HG03103 (cell line): ENCODE results near the gene ADGRB2.

Experiments
- ATAC-seq: cut with Tn5 transposase; IDR thresholded peaks from one replicate; pipeline ENCODE4 v1.9.1; 2021; ENCODE audit warnings: low read depth; ENCODE audit not compliant: unreplicated experiment

ADGRB2 gene

DNA sequence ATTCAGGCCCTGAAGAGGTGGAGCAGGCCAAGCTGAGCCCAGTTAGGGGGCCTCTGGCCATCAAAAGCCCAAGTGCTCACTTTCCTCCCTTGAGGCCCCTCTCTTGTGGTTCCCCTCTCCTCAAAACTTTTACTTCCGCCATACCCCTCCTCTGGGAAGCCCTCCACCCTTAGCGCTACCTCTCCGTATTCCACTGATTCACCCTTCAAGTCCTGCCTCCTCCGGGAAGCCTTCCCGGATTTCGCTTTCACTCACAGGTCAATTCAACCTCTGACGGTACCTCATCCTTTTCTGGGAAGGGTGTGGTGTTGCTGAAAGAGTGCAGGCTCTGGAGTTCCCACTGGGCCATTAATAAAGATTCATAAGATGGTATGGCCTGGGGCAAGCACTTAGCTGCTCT, 32.6 kb upstream of the ADGRB2 start:
- ATAC-seq: no peak

DNA sequence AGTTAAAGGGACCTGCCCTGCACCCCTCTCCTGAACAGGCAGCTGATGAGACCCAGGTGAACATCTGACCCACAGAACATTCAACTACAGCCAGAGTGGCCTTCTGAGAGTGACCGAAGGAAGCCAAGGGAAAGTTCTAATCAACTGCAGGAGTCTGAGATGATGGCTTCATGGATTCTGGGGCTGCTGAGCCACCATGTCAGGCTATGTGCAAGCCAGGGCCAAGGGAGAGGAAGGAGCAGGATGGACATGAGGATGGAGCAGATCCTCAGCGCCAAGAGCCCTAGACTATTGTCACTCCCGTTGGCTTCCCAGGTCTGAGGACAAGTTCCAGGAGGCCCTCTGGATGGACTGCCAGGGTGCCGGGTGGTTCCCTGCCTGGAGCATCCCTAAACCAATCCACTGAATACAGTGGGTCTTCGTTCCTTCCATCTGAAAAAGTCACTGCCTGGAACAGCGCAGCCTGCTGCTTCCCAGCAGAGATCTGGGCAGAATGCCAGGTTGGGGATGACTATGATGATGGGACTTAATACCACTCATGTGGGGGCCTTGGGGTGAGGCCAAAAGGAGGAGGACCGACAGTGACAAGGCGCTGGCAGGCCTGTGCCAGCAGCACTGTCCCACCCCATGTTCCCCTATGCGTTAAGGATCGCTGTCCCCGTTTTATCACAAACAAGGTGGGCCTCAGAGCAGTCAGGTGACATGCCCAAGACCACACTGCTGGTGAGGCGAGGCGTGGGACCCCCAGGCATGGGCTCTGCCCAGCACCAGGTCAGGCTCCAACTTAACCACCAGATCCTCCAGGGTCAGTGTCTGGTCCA, 31.9 kb upstream of the ADGRB2 start:
- ATAC-seq: no peak

DNA sequence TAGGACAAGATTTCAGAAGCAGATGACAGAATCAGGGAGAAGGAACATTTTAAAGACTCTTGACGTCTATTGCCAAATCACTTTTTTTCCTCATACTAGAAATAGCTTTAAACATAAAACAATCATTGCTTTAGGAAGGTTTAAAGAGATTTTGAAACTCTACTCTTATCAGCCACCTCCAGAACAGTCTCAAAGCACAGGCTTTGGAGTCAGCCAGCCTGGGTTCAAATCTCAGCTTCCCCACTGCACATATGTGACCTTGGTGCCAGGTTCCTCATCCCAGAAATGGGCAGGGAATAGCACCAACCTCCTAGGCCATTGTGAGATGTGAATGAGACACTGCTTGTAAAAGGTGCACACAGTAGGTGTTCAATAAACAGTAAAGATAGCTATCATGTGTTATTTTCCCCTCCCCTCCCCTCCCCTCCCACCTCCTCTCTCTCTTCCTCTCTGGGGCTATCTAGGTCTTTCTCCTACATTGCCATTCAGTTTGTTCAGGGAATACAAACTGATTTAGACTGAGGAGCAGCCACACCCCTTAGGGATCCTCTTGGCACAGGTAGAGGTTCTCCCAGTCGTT, 31.0 kb upstream of the ADGRB2 start:
- ATAC-seq: no peak

DNA sequence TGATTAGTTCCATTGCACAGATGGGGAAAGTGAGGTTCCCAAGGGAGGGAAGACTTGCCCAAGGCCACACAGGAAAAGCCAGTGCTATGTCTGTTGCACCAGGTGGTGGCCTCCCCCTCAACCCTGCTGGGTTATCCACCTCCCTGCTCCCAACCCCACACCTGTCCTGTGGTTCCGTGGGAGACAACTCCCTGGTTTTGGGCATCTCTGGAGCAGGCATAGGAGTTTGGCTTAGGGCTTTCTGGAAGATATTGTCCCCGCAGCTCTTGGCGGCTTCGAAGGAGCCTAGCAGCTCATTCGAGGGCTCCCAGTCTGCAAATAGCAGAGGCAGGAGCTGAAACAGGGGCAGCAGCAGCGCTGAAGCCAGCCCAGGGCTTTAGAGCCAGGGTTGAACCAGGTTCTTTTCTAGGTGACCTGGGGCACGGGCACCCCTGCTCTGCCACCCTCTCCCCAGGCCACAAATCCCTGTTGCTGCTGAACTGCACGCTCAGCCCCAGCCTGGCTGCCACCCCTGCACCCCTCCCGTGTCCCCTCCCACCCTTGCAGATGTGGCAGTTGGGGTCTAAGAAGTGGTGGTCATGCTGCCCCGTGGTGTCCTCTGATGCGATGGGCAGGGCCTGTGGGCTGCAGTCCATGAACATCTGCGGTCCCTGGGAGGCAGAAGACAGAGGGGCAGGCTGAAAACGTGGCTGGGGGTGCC, 29.6 kb upstream of the ADGRB2 start:
- no peak for ATAC-seq

DNA sequence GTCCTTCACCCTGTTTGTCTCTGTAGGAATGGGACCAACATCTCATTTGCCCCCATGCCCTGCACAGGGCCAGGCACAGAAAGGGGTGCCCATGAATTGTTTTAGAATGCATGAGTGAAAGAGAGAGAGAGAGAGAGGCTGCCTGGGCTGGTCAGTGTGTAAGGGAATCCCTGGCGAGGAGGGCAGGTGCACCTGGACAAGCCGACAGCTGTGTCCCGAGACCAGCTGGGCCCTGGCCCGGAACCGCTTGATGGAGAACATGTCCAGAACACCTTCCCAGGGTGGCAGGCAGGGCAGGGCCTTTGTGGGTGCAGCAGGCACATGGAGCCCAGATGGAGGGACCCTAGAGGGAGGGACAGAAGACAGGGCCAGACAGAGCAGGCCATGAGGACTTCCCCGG, 28.9 kb upstream of the ADGRB2 start:
- no peak for ATAC-seq

DNA sequence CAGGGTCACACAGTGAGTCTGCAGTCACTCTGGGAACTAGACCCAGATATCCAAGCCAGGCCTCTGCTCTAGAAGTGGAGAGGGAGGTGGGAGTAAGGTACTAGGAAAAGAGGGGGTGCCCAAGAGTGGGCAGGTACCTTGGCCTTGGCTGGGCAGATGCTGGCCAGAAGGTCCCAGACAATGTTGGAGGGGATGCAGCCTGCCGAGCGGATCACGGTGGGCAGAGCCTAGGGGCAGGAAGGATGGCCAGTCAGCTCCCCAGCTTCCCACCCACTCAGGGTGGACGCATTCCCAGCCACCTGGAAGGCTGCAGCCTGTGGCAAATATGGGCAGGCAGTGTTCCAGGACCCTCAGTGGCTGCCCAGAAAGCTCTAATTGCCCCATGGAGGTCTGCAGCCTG, 28.4 kb upstream of the ADGRB2 start:
- no peak for ATAC-seq

DNA sequence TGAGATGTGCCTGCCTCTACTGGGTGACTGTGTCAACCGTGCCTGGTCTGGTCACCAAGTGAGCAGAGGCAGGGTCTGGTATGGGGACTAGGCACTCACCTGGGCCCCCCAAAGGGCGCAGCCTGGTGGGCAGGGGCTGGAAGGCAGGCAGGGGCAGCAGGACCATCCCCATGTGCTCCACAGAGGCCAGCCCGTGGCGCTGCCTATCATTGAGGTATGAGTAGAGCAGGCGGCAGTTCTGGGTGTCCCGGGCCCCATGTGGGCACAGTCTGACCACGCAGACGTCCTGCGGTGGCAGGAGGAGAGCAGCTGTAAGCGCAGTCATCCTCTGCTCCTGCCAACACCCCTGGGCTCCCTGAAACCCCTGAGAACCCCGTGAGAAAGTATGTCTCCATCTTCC, 28.0 kb upstream of the ADGRB2 start:
- ATAC-seq: no peak

DNA sequence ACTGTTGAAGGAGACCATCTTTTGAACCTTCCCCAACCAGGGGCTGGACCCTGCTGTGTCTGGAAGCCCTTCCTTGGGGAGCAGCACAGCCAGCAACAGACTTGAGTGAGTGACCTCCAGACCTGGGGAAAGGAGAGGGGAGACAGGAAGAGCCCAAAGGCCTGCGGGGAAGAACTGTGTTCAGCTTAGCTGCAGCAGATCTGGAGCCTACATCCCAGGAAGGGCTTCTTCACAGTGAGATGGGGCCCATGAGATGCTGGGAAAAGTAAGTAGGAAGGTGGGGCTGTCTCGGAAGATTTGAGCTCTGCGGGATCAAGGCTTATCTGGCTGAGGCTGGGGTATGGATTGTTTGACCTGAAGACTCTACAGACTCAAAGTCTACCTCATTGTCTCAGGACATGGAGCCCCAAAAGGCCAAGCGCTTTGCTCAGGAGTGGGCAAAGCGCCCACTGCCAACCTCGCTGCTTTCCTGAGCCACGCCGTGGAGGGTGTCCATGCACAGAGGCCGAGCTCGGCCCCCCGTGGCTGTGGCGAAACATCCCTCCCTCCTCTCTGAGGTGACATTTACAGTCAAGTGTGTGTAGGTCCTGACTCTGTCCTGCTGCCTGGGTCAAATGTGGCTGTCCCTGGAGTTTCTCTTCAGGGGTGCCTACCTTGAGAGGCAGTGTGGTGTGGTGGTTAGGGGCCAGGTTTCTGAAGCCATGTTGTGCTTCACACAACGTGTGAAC, 27.2 kb upstream of the ADGRB2 start:
- no peak for ATAC-seq

GRCh38 chr1:31790641-31791091, 26.5 kb upstream of the ADGRB2 start:
- ATAC-seq: no peak

GRCh38 chr1:31790140-31790539, 26.0 kb upstream of the ADGRB2 start:
- ATAC-seq: no peak

DNA sequence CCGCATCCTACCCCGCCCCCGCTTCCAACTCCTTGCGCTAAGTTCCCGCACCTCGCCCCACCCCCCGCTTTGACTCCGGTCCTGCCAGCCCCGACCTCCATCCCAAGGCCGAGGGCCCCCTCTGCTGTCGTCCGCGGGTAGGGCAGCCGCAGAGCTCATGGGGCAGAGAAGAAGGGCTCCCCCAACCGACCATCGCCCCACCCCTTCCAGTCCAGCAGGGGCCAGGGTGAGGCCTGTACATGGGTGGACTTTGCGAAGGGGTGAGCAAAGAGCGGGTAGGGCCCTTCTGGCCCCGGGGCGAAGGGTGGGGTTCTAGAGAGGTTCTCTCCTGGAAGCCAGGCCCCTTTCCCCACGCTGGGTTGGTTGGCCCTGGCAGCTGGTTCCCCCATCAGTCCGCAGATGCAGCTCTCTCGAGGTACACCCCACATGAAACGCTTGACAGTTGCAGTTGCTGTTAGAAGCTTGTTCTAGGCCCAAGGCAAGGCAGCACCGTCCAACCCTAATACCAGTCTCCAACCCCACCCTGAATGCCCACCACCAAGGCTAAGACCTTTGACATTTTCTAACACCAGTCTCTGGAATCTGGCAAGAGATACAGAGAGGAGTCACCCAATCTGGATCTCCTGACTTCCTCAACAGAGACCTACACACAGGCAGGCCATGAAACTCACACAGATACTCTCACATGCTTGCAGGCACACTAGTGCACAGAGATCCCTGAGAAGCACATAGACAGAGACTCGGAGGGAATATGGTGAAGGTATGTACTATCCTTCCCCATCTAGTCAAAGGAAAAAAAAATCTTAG, 25.3 kb upstream of the ADGRB2 start:
- peak; percentile 44 for ATAC-seq

DNA sequence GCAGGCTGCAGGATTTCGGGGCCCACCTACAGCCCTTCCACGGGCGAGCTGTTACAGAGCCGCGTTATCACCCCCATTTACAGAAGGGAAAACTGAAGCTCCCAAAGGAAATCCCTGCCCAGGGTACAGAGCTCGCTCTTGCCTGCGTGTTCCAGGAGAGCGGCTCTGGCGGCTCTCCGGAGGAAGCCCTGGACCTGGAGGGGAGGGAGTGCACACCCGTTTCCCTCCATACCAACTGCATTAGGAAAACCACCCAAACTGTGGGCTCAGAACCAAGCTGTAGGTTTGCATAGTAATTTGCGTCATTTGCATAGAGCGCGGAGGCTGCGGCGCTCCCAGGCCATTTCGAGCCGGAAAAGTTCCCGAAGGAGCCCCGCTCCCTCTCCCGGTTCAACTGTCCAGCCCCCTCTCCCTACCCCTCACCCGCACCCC, 24.7 kb upstream of the ADGRB2 start:
- ATAC-seq: no peak

GRCh38 chr1:31788138-31788824, 24.1 kb upstream of the ADGRB2 start:
- peak; percentile 62 for ATAC-seq

GRCh38 chr1:31787786-31788137, 23.6 kb upstream of the ADGRB2 start:
- no peak for ATAC-seq

DNA sequence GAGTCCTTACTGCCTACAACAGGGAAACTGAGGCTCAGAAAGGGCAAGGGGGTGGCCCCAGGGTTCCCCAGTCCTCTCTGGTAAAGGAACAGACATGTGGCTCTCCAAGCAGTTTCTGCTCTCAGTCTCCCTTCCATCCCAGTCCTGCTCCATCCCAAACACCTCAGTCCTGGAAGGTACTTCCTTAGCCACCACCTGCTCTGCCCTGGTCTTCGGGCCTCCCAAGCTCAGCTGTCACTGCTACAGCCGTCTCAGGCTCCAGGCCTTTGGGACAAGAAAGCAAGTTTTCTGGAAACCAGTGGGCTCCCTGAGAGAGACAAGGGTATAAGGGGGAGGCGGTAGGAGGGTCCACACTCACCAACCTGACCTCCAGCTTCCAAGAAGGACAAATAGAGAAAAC, 23.1 kb upstream of the ADGRB2 start:
- no peak for ATAC-seq

DNA sequence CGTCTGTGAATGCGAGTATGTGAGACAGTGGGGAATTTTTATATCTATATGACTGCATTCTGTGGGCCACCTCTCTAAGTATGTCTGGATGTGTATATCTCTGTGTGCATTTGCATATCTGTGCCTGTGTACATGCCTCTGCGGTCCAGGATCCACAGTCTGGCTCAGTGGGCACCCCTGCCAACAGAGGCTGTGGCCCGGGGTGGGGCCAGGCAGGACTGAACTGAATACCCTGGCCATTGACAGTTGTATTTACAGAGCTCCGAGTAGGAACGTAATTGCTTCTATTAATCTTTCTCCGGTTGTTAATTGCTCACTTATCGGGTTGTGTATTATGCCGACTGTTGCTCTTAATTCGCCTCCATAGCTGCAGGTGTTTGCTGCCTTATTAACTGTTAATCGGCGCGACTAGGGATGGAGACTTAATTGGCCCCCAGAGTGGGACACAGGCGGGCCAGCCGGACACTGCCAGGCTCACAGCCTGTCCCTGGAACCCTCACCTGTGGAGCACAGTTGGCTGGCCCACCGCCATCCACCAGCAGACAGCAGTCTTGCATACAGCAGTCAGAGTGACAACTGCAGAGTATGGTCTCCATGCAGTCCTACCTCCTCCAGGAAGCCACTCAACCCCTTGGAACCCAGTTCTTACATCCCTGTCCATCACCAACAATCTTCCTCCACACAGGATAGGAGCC, 22.4 kb upstream of the ADGRB2 start:
- no peak for ATAC-seq

DNA sequence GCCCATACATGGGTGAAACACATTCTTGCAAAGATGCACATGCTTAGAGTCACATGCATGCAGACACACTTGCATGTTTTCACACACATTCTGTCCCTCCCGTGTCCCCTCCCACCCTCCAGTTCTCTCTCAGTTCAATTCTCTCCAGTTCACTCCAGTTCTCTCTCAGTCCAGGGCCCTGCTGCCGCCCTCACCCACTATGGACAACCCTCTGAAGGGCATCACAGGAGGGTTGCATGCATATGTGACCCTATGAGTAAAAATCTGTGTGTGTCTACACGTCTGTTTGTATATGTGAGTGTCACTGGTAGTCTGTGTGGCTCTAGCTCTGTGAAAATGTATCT, 21.8 kb upstream of the ADGRB2 start:
- no peak for ATAC-seq

DNA sequence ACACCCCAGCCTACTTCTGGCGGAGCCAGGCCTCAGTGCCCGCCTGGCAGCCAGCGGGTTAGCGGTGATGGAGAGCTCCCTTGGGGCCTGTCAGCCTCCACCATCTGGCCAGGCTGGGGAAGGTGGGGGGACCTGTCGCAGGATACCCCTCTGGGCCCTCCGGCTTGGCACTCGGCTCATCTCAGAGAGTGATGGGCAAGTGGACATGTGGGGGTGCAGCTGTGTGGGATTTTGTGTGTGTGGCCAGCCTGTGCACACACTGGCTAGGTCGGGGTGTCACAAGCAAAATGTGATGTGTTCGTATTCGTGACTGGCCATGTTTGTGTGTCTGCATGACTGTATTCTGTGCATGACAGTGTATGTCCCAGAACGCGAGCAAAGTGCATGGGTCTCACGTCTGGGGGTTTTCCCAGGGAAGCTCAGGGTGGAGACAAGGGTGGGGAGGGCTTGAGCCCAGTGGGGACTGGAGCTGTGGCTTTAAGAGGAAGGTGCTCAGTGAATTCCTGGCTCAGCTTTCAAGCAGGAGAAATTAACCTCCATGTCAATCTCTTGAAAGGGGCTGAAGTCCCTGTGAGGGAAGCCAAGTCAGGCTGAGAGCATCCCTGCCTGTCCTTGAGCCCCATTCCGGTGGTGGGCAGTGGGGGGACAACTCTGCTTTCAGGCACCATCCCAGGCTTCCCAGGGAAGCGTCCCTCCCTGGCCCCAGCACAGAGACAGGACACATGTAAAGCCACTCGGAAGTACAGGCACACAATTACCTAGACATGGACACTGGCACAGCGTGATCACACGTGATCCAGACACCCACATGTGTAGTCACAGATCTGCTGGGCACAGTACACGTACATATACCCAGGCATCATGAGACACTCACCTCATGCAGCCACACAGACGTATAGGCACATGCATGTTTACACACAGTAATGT, 21.1 kb upstream of the ADGRB2 start:
- ATAC-seq: no peak
